Urothelium cell line (cell line): Measurements from ENCODE around the gene AKR1E2.
"Not testable (repeated sequence)": the region's sequence is repeated elsewhere in the genome, so short reads cannot be mapped to it uniquely, and the experiment has no call there.

ENCODE experiments used
- DNase-seq: peaks from one replicate; pipeline ENCODE4 v3.0.0; 2011; ENCODE audit warnings: low spot score, mixed read lengths
- FAIRE-seq: peaks from 2 replicates; lab custom pipeline; 2011; peaks lifted over from hg19 to GRCh38; lab: Jason Lieb, UNC

Gene AKR1E2

GRCh38 chr10:4813023-4813422, 13.0 kb upstream of the AKR1E2 start:
- DNase-seq (peak; percentile 83), FAIRE-seq (no peak)

GRCh38 chr10:4813496-4813895, 12.5 kb upstream of the AKR1E2 start:
- DNase-seq (no peak), FAIRE-seq (no peak)

- not testable (repeated sequence) for FAIRE-seq
Observed at GRCh38 chr10:4815646-4816180, 10.3 kb upstream of the AKR1E2 start.

GRCh38 chr10:4816966-4817365, 9.0 kb upstream of the AKR1E2 start:
- DNase-seq (no peak), FAIRE-seq (no peak)

More at GRCh38 chr10:4815646-4816180, 10.3 kb upstream of the AKR1E2 start:
- not testable (repeated sequence) for DNase-seq

GRCh38 chr10:4819067-4819466, 6.9 kb upstream of the AKR1E2 start:
- FAIRE-seq (no peak), DNase-seq (no peak)

- no peak for FAIRE-seq
- DNase-seq: no peak
Observed at GRCh38 chr10:4819707-4820106, 6.3 kb upstream of the AKR1E2 start.

GRCh38 chr10:4820804-4821401, 5.1 kb upstream of the AKR1E2 start:
- no peak for FAIRE-seq
- no peak for DNase-seq

GRCh38 chr10:4822208-4822607, 3.8 kb upstream of the AKR1E2 start:
- FAIRE-seq (no peak), DNase-seq (no peak)

- DNase-seq (no peak), FAIRE-seq (no peak)
Observed at GRCh38 chr10:4824791-4825310, 1.2 kb upstream of the AKR1E2 start.

- FAIRE-seq (no peak), DNase-seq (no peak)
Observed at GRCh38 chr10:4825456-4825867, 545 bp upstream of the AKR1E2 start.

GRCh38 chr10:4826792-4827324, 851 bp downstream of the AKR1E2 start:
- FAIRE-seq: no peak
- no peak for DNase-seq

GRCh38 chr10:4828005-4828404, 2.0 kb downstream of the AKR1E2 start:
- FAIRE-seq: no peak
- no peak for DNase-seq

- FAIRE-seq: no peak
- DNase-seq: no peak
Observed at GRCh38 chr10:4830551-4830950, 4.5 kb downstream of the AKR1E2 start.

GRCh38 chr10:4831091-4831490, 5.1 kb downstream of the AKR1E2 start:
- DNase-seq: no peak
- FAIRE-seq: no peak

- FAIRE-seq: no peak
Observed at GRCh38 chr10:4833286-4833685, 7.3 kb downstream of the AKR1E2 start.

GRCh38 chr10:4834898-4835405, 8.9 kb downstream of the AKR1E2 start:
- FAIRE-seq (peak; percentile 32), DNase-seq (no peak)

More at GRCh38 chr10:4833286-4833685, 7.3 kb downstream of the AKR1E2 start:
- DNase-seq: no peak

GRCh38 chr10:4835494-4835918, 9.5 kb downstream of the AKR1E2 start:
- DNase-seq: no peak
- no peak for FAIRE-seq

GRCh38 chr10:4836416-4836969, 10.5 kb downstream of the AKR1E2 start:
- DNase-seq: no peak
- FAIRE-seq: no peak

- DNase-seq: no peak
- FAIRE-seq: no peak
Observed at GRCh38 chr10:4837551-4837950, 11.5 kb downstream of the AKR1E2 start.

- DNase-seq (no peak), FAIRE-seq (no peak)
Observed at GRCh38 chr10:4838743-4839142, 12.7 kb downstream of the AKR1E2 start.

- no peak for FAIRE-seq
- no peak for DNase-seq
Observed at GRCh38 chr10:4839353-4839752, 13.3 kb downstream of the AKR1E2 start.

GRCh38 chr10:4840151-4840550, 14.1 kb downstream of the AKR1E2 start:
- DNase-seq (no peak), FAIRE-seq (no peak)
